Measurements from ENCODE around the gene TBC1D14. TPM values are rescaled to one million over a fixed set of nuclear protein-coding genes. Genes with fewer than 3 reads are reported as not detected.

Gene TBC1D14
- total RNA-seq, 1 donor: 34.0 TPM

GRCh38 chr4:6875431-6875831 is 34.2 kb upstream of the TBC1D14 start:
- no peak for DNase-seq (ENCODE audit: low read depth)
- TF ChIP-seq, protein P1, sequence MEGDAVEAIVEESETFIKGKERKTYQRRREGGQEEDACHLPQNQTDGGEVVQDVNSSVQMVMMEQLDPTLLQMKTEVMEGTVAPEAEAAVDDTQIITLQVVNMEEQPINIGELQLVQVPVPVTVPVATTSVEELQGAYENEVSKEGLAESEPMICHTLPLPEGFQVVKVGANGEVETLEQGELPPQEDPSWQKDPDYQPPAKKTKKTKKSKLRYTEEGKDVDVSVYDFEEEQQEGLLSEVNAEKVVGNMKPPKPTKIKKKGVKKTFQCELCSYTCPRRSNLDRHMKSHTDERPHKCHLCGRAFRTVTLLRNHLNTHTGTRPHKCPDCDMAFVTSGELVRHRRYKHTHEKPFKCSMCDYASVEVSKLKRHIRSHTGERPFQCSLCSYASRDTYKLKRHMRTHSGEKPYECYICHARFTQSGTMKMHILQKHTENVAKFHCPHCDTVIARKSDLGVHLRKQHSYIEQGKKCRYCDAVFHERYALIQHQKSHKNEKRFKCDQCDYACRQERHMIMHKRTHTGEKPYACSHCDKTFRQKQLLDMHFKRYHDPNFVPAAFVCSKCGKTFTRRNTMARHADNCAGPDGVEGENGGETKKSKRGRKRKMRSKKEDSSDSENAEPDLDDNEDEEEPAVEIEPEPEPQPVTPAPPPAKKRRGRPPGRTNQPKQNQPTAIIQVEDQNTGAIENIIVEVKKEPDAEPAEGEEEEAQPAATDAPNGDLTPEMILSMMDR (IDR thresholded peaks at IDR 0.05; ENCODE audit: insufficient read depth, low read length): no peak

DNA sequence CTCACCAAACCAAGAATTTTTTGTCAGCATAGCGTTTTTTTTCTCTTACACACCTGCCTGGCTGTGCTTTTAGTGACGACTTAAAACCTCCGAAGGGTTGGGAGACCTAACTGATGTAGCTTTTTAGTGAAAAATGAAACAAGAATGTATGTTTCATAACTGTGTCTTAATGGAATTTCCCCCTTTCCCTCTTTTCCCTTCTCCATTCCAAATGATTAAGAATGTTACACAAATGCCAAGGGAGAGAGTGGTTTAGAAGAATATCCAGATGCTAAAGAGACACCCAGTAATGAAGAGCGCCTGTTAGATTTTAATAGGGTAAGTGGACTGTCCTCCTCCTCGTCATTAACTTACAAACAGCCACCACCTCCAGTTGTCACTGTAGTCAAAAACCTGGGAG is 33.2 kb upstream of the TBC1D14 start:
- TF ChIP-seq, protein P1 (IDR thresholded peaks at IDR 0.05; ENCODE audit: insufficient read depth, low read length): no peak
- DNase-seq (ENCODE audit: low read depth): peak; percentile 66
- no peak overlapping the region for H3K4me3 ChIP-seq (ENCODE audit: low read depth, low read length)

More at GRCh38 chr4:6875431-6875831, 34.2 kb upstream of the TBC1D14 start:
- no peak overlapping the region for H3K4me3 ChIP-seq (ENCODE audit: low read depth, low read length)

- TF ChIP-seq, protein P1 (IDR thresholded peaks at IDR 0.05; ENCODE audit: insufficient read depth, low read length): no peak
- no peak for DNase-seq (ENCODE audit: low read depth)
- no peak overlapping the region for H3K4me3 ChIP-seq (ENCODE audit: low read depth, low read length)
Measured at GRCh38 chr4:6877067-6877466, 32.6 kb upstream of the TBC1D14 start.

DNA sequence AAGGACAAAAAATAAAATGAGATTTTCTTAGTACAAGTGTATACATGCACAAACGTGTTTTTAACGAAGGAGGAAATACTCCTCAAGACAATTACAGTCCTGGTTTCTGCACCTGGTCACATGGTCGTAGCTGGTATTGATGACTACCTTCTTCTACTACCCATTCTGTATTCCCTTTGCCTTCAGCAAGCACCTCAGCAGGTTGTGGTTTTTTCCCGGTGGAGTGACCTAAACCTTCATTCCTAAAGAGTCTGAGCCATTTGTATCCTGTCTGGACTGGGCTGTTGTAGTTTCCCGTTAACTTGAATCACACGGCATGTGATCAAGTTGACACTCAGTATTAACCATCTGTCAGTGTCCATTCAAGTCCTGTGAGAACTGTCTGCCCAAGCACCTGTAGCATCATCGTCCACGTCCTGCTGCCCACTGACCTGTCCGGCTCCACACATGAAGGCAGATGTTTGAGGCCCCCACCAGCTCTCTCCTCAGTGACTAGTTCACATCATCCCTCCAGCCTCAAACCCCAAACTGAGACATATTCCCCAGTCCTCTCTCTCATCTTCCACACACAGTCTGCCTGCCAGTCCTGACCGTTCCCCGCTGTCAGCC is 31.1 kb upstream of the TBC1D14 start:
- DNase-seq (ENCODE audit: low read depth): no peak
- no peak overlapping the region for H3K4me3 ChIP-seq (ENCODE audit: low read depth, low read length)
- TF ChIP-seq, protein P1 (IDR thresholded peaks at IDR 0.05; ENCODE audit: insufficient read depth, low read length): no peak

DNA sequence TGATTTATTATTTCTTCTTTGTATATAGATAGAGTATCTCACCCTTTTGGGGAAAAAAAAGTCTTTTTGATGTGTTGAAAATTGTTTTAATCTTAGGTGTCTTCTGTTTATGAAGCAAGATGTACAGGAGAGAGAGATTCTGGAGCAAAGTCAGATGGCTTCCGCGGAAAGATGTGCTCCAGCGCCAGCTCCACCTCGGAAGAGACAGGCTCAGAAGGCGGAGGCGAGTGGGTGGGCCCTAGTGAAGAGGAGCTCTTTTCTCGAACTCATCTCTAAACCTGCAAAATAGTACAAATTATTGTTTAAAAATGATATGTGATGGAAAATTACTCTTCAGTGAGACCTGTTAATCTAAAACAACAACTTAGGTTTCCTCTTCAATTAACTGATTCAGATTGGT is 28.9 kb upstream of the TBC1D14 start:
- TF ChIP-seq, protein P1 (IDR thresholded peaks at IDR 0.05; ENCODE audit: insufficient read depth, low read length): no peak
- no peak for DNase-seq (ENCODE audit: low read depth)
- H3K4me3 ChIP-seq (ENCODE audit: low read depth, low read length): no peak overlapping the region

DNA sequence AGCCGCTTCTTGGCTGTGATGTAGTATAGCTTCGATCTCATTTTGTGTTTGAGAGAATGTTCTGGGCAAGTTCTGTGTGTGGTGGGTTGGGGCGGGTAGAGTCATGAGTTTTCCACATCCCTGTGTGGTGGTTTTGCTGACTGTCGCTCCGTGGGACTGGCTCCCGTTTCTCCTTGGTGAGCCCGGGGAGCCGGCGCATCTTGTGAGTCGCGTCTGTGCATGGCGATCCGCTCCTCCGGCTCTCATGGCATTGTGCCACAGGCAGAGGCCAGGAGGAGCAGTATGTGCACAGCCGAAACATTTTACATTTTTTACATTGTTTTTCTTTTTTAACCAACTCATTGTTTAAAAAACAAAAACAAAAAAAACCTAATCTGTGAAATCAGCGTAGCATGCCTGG is 27.7 kb upstream of the TBC1D14 start:
- DNase-seq (ENCODE audit: low read depth): no peak
- TF ChIP-seq, protein P1 (IDR thresholded peaks at IDR 0.05; ENCODE audit: insufficient read depth, low read length): no peak
- no peak overlapping the region for H3K4me3 ChIP-seq (ENCODE audit: low read depth, low read length)

- DNase-seq (ENCODE audit: low read depth): peak; percentile 24
- H3K4me3 ChIP-seq (ENCODE audit: low read depth, low read length): no peak overlapping the region
- TF ChIP-seq, protein P1 (IDR thresholded peaks at IDR 0.05; ENCODE audit: insufficient read depth, low read length): no peak
Measured at GRCh38 chr4:6884341-6884870, 25.2 kb upstream of the TBC1D14 start.

Measured in fibroblast of the aortic adventitia (primary cell).